GM23338 (cell line): ENCODE measurements around the gene ARL15. TPM values are rescaled to one million over a fixed set of nuclear protein-coding genes. Genes with fewer than 3 reads are reported as not detected.

ENCODE experiments used
- ATAC-seq: fragments of 200-7000 bp; cut with Tn5 transposase; 3 replicates; pipeline ENCODE4 v1.9.1; 2020
- DNase-seq: peaks from one replicate; pipeline ENCODE4 v3.0.0-alpha.2; 2015; ENCODE audit warnings: low spot score
- H2AFZ ChIP-seq: fragments of 200-600 bp; sonication (generic); 2 replicates; pipeline ENCODE4 v1.8.0; 2016; ENCODE audit warnings: antibody characterized with exemption, mild to moderate bottlenecking, moderate library complexity
- H3F3A ChIP-seq: fragments of 200-600 bp; sonication (generic); replicated peaks from 2 replicates; pipeline ENCODE4 v1.8.0; 2017; ENCODE audit warnings: antibody characterized with exemption, mixed run types, low read depth
- H3K27ac ChIP-seq: fragments of 200-600 bp; sonication (generic); 2 replicates; pipeline ENCODE4 v1.6.1; 2016; ENCODE audit warnings: low read depth
- H3K27me3 ChIP-seq: fragments of 200-600 bp; sonication (generic); 2 replicates; pipeline ENCODE4 v1.8.0; 2016; ENCODE audit warnings: mild to moderate bottlenecking, mixed run types, moderate library complexity; ENCODE audit not compliant: insufficient read depth
- H3K36me3 ChIP-seq: fragments of 200-600 bp; sonication (generic); 2 replicates; pipeline ENCODE4 v1.8.0; 2016; ENCODE audit warnings: mild to moderate bottlenecking; ENCODE audit not compliant: insufficient read depth
- H3K4me1 ChIP-seq: fragments of 200-600 bp; sonication (generic); 2 replicates; pipeline ENCODE4 v1.8.0; 2016; ENCODE audit warnings: mild to moderate bottlenecking, moderate library complexity; ENCODE audit not compliant: insufficient read depth
- H3K4me2 ChIP-seq: fragments of 200-600 bp; sonication (generic); 2 replicates; pipeline ENCODE4 v1.7.1; 2017; ENCODE audit warnings: mixed run types
- H3K4me3 ChIP-seq: fragments of 200-600 bp; sonication (generic); 2 replicates; pipeline ENCODE4 v1.6.1; 2016; ENCODE audit warnings: mixed run types
- H3K79me2 ChIP-seq: fragments of 200-600 bp; sonication (generic); replicated peaks from 2 replicates; pipeline ENCODE4 v1.8.0; 2017; ENCODE audit warnings: mild to moderate bottlenecking; ENCODE audit not compliant: insufficient read depth
- H3K9me2 ChIP-seq: fragments of 200-600 bp; sonication (generic); 2 replicates; pipeline ENCODE4 v1.8.0; 2017; ENCODE audit not compliant: insufficient read depth
- H4K20me1 ChIP-seq: fragments of 200-600 bp; sonication (generic); replicated peaks from 2 replicates; pipeline ENCODE4 v1.8.0; 2017; ENCODE audit warnings: mild to moderate bottlenecking; ENCODE audit not compliant: insufficient read depth
- H3K27ac Mint-ChIP-seq: 2 replicates; pipeline ENCODE4 v1.8.0; 2020; ENCODE audit warnings: inconsistent platforms, mild to moderate bottlenecking, moderate library complexity, mixed read lengths
- H3K27me3 Mint-ChIP-seq: 3 replicates; pipeline ENCODE4 v1.8.0; 2022; ENCODE audit warnings: low read depth, mild to moderate bottlenecking, moderate library complexity, mixed read lengths, inconsistent platforms; ENCODE audit not compliant: insufficient read depth, poor library complexity
- H3K36me3 Mint-ChIP-seq: 3 replicates; pipeline ENCODE4 v1.8.0; 2021; ENCODE audit warnings: low read depth, mild to moderate bottlenecking, inconsistent platforms, moderate library complexity, mixed read lengths
- H3K4me1 Mint-ChIP-seq: 3 replicates; pipeline ENCODE4 v1.8.0; 2020; ENCODE audit warnings: mild to moderate bottlenecking, inconsistent platforms, mixed read lengths
- H3K4me3 Mint-ChIP-seq: 3 replicates; pipeline ENCODE4 v1.8.0; 2021; ENCODE audit warnings: moderate library complexity, mild to moderate bottlenecking, inconsistent platforms, mixed read lengths
- H3K9me3 Mint-ChIP-seq: 3 replicates; pipeline ENCODE4 v1.8.0; 2020; ENCODE audit warnings: moderate library complexity, mild to moderate bottlenecking, inconsistent platforms, mixed read lengths
- CREB1 ChIP-seq: fragments of 250-450 bp; sonication (Bioruptor Pico); IDR thresholded peaks from 2 replicates; pipeline ENCODE4 v1.5.0; 2020; ENCODE audit warnings: low read depth, mild to moderate bottlenecking, moderate library complexity
- CTCF ChIP-seq, 2 experiments: fragments of 200-600 bp in 1 of 2; sonication (generic) in 1 of 2; conservative IDR thresholded peaks; 2 replicates each; pipeline versions ENCODE4 v1.5.1 to v1.6.1; 2016 to 2017; ENCODE audit warnings: antibody characterized with exemption in 2 of 2, low read depth in 2 of 2, mild to moderate bottlenecking in 2 of 2, moderate library complexity in 1 of 2
- ETS1 ChIP-seq: IDR thresholded peaks from 2 replicates; pipeline ENCODE4 v1.6.1; 2016; ENCODE audit warnings: antibody characterized with exemption
- EZH2 ChIP-seq: fragments of 200-600 bp; sonication (generic); IDR thresholded peaks from one replicate; pipeline ENCODE4 v1.8.0; 2017; ENCODE audit warnings: antibody characterized with exemption, mild to moderate bottlenecking, low read depth; ENCODE audit not compliant: unreplicated experiment
- EZH2phosphoT487 ChIP-seq: fragments of 200-600 bp; sonication (generic); IDR thresholded peaks from one replicate; pipeline ENCODE4 v1.8.1; 2018; ENCODE audit warnings: antibody characterized with exemption; ENCODE audit not compliant: unreplicated experiment
- JUNB ChIP-seq: IDR thresholded peaks from one replicate; pipeline ENCODE4 v1.6.1; 2016; ENCODE audit warnings: antibody characterized with exemption; ENCODE audit not compliant: unreplicated experiment
- NANOG ChIP-seq: IDR thresholded peaks from 2 replicates; pipeline ENCODE4 v1.6.1; 2016; ENCODE audit warnings: antibody characterized with exemption, borderline replicate concordance
- POLR2AphosphoS5 ChIP-seq: IDR thresholded peaks from 2 replicates; pipeline ENCODE4 v1.6.1; 2016; ENCODE audit warnings: antibody characterized with exemption, low read depth
- STAT1 ChIP-seq: IDR thresholded peaks from one replicate; pipeline ENCODE4 v1.6.1; 2016; ENCODE audit warnings: antibody characterized with exemption; ENCODE audit not compliant: unreplicated experiment
- ZNF114 ChIP-seq: fragments of 250-450 bp; sonication (Bioruptor Pico); IDR thresholded peaks from 2 replicates; pipeline ENCODE4 v1.5.0; 2020; ENCODE audit warnings: mild to moderate bottlenecking, moderate library complexity
- ZNF331 ChIP-seq: fragments of 250-450 bp; sonication (Bioruptor Pico); IDR thresholded peaks from 2 replicates; pipeline ENCODE4 v1.5.0; 2020; ENCODE audit warnings: low read depth, mild to moderate bottlenecking, moderate library complexity
- ZNF462 ChIP-seq: fragments of 250-450 bp; sonication (Bioruptor Pico); IDR thresholded peaks from 2 replicates; pipeline ENCODE4 v1.5.0; 2020; ENCODE audit warnings: mild to moderate bottlenecking, moderate library complexity
- polyA plus RNA-seq: library from polyadenylated mRNA; unstranded; fragments of >200 nt; fragmentation: Nextera tagmentation; extraction: Ambion mirVana; gene quantifications from 2 replicates; pipeline ENCODE4 v1.2.1, GENCODE V29; 2016
- total RNA-seq: library from RNA; depleted of rRNA; stranded (reverse); fragments of >200 nt; shearing (Covaris generic); gene quantifications from 2 replicates; pipeline ENCODE4 v1.2.3, GENCODE V29; 2014
- TF ChIP-seq, protein P1 (sequence below): IDR thresholded peaks from one replicate; pipeline ENCODE4 v1.6.1; 2018; ENCODE audit warnings: antibody characterized with exemption; ENCODE audit not compliant: unreplicated experiment

ARL15 gene
- total and polyA plus RNA-seq, 2 experiments from 2014 or later, result 13.0 to 54.0 TPM

DNA sequence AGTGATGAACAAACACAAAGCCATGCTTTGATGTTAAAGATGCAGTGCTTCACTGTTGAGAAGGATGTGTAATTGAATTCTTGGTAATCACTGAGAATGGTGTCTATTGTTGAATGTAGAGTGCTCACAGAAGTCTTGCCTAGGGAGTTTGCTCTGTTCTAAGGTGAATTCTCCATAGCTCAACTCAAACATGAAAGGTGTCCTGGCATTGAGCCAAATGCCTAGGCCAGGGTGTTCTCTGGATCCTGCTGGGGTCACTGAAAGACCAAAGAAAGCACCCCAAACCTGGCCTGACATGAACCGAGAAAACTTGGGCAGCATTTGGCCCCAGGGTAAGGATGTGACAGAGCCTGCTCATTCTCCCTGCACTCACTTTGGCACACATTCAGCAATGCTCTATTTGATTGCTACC lies 217.3 kb downstream of the ARL15 start:
- H3K4me1 Mint-ChIP-seq, result peaks cover 42% of the 10 kb centered on the region
- no peaks in the 10 kb centered on the region for H3K9me2 ChIP-seq
- no peak overlapping the region for H3K27ac ChIP-seq
- H3K9me3 Mint-ChIP-seq, result no peaks in the 10 kb centered on the region
- no peaks in the 10 kb centered on the region for H3K36me3 Mint-ChIP-seq
- no peaks in the 10 kb centered on the region for H3K27me3 ChIP-seq
- ATAC-seq (no peak), DNase-seq (no peak)
- H3K27ac Mint-ChIP-seq, result no peak overlapping the region
- no peaks in the 10 kb centered on the region for H3K36me3 ChIP-seq
- no peak overlapping the region for H3K4me3 Mint-ChIP-seq
- no peak overlapping the region for H2AFZ ChIP-seq
- peaks cover 36% of the 10 kb centered on the region for H3K4me1 ChIP-seq
- H4K20me1 ChIP-seq, result no peaks in the 10 kb centered on the region
- peaks cover 4% of the 10 kb centered on the region for H3K27me3 Mint-ChIP-seq
- no peaks in the 10 kb centered on the region for H3F3A ChIP-seq
- TF ChIP-seq ZNF114 (CRISPR knock-in tag), result no peak
- TF ChIP-seq NANOG, result no peak
- no peak for TF ChIP-seq ETS1
- TF ChIP-seq ZNF331 (CRISPR knock-in tag), result no peak
- TF ChIP-seq JUNB, result no peak
- TF ChIP-seq ZNF462 (CRISPR knock-in tag), result no peak
- TF ChIP-seq, protein P1, sequence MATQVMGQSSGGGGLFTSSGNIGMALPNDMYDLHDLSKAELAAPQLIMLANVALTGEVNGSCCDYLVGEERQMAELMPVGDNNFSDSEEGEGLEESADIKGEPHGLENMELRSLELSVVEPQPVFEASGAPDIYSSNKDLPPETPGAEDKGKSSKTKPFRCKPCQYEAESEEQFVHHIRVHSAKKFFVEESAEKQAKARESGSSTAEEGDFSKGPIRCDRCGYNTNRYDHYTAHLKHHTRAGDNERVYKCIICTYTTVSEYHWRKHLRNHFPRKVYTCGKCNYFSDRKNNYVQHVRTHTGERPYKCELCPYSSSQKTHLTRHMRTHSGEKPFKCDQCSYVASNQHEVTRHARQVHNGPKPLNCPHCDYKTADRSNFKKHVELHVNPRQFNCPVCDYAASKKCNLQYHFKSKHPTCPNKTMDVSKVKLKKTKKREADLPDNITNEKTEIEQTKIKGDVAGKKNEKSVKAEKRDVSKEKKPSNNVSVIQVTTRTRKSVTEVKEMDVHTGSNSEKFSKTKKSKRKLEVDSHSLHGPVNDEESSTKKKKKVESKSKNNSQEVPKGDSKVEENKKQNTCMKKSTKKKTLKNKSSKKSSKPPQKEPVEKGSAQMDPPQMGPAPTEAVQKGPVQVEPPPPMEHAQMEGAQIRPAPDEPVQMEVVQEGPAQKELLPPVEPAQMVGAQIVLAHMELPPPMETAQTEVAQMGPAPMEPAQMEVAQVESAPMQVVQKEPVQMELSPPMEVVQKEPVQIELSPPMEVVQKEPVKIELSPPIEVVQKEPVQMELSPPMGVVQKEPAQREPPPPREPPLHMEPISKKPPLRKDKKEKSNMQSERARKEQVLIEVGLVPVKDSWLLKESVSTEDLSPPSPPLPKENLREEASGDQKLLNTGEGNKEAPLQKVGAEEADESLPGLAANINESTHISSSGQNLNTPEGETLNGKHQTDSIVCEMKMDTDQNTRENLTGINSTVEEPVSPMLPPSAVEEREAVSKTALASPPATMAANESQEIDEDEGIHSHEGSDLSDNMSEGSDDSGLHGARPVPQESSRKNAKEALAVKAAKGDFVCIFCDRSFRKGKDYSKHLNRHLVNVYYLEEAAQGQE, result no peak
- TF ChIP-seq STAT1, result no peak
- no peak for TF ChIP-seq EZH2phosphoT487
- no peak for TF ChIP-seq CREB1 (CRISPR knock-in tag)
- no peak for TF ChIP-seq POLR2AphosphoS5
- no peak for TF ChIP-seq EZH2
- TF ChIP-seq CTCF (conservative IDR thresholded peaks at IDR 0.05; ENCODE audit: low read depth in 2 of 2), result no peak
- H3K4me2 ChIP-seq, result no peak overlapping the region
- no peaks in the 10 kb centered on the region for H3K79me2 ChIP-seq
- H3K4me3 ChIP-seq, result no peak overlapping the region
